Measurements from ENCODE around the gene FAM3A.
"Not testable (repeated sequence)": the region's sequence is repeated elsewhere in the genome, so short reads cannot be mapped to it uniquely, and the experiment has no call there.

- not testable (repeated sequence) for TF ChIP-seq EZH2 (IDR thresholded peaks at IDR 0.05; ENCODE audit: insufficient read depth, poor library complexity, severe bottlenecking); EZH2phosphoT487 (IDR thresholded peaks at IDR 0.05; ENCODE audit: insufficient read depth, low read depth)
These were observed 44.3 kb upstream of the FAM3A start for GRCh38 chrX:154560326-154560725.
